Hepatocyte (in vitro differentiated cells): Measurements from ENCODE around the gene KIRREL3. TPM values are rescaled to one million over a fixed set of nuclear protein-coding genes. Genes with fewer than 3 reads are reported as not detected.

Experiments used
- DNase-seq: peaks from one replicate; pipeline ENCODE4 v3.0.0-alpha.2; 2016; ENCODE audit warnings: low spot score
- H2AFZ ChIP-seq: fragments of 200-600 bp; sonication (generic); 2 replicates; pipeline ENCODE4 v1.6.0; 2016; ENCODE audit warnings: antibody characterized with exemption, mild to moderate bottlenecking
- H3K27ac ChIP-seq: fragments of 200-600 bp; sonication (generic); 2 replicates; pipeline ENCODE4 v1.5.1; 2016; ENCODE audit warnings: mild to moderate bottlenecking
- H3K27me3 ChIP-seq: fragments of 200-600 bp; sonication (generic); 2 replicates; pipeline ENCODE4 v1.6.1; 2016
- H3K36me3 ChIP-seq: fragments of 200-600 bp; sonication (generic); replicated peaks from 2 replicates; pipeline ENCODE4 v1.5.1; 2016; ENCODE audit warnings: low read depth; ENCODE audit not compliant: insufficient read depth
- H3K4me1 ChIP-seq: fragments of 200-600 bp; sonication (generic); 2 replicates; pipeline ENCODE4 v1.5.1; 2016; ENCODE audit warnings: mild to moderate bottlenecking, moderate library complexity; ENCODE audit not compliant: insufficient read depth
- H3K4me2 ChIP-seq: fragments of 200-600 bp; sonication (generic); 2 replicates; pipeline ENCODE4 v1.6.0; 2016
- H3K4me3 ChIP-seq: fragments of 200-600 bp; sonication (generic); 2 replicates; pipeline ENCODE4 v1.5.1; 2016; ENCODE audit warnings: mild to moderate bottlenecking
- H3K79me2 ChIP-seq: fragments of 200-600 bp; sonication (generic); 2 replicates; pipeline ENCODE4 v1.6.0; 2017; ENCODE audit warnings: mild to moderate bottlenecking
- H3K9me2 ChIP-seq: fragments of 200-600 bp; sonication (generic); replicated peaks from 2 replicates; pipeline ENCODE4 v1.6.0; 2017; ENCODE audit warnings: mild to moderate bottlenecking; ENCODE audit not compliant: insufficient read depth
- H3K9me3 ChIP-seq: fragments of 200-600 bp; sonication (generic); 2 replicates; pipeline ENCODE4 v1.5.1; 2016; ENCODE audit warnings: low read depth, mild to moderate bottlenecking
- H4K20me1 ChIP-seq: fragments of 200-600 bp; sonication (generic); 2 replicates; pipeline ENCODE4 v1.6.0; 2016; ENCODE audit warnings: mild to moderate bottlenecking; ENCODE audit not compliant: insufficient read depth, poor library complexity, severe bottlenecking
- CTCF ChIP-seq: fragments of 200-600 bp; sonication (generic); IDR thresholded peaks from 2 replicates; pipeline ENCODE4 v1.5.1; 2016; ENCODE audit warnings: antibody characterized with exemption, mild to moderate bottlenecking; ENCODE audit not compliant: poor library complexity
- EZH2 ChIP-seq: fragments of 200-600 bp; sonication (generic); IDR thresholded peaks from 2 replicates; pipeline ENCODE4 v1.6.1; 2016; ENCODE audit warnings: antibody characterized with exemption, mild to moderate bottlenecking, borderline replicate concordance
- EZH2phosphoT487 ChIP-seq: fragments of 200-600 bp; sonication (generic); IDR thresholded peaks from one replicate; pipeline ENCODE4 v1.6.1; 2018; ENCODE audit warnings: antibody characterized with exemption, mild to moderate bottlenecking, low read depth, moderate library complexity; ENCODE audit not compliant: unreplicated experiment, severe bottlenecking
- WGBS: methylation state at CpG from one replicate; pipeline ENCODE4 v1.1.6; 2016; ENCODE audit warnings: low lambda C conversion rate; ENCODE audit errors: missing lambda C conversion rate; 5-methylcytosine and 5-hydroxymethylcytosine counted together
- polyA plus RNA-seq: library from polyadenylated mRNA; unstranded; fragments of >200 nt; fragmentation: Nextera tagmentation; extraction: Ambion mirVana; gene quantifications from 2 replicates; pipeline ENCODE4 v1.2.1, GENCODE V29; 2016
- total RNA-seq: library from RNA; depleted of rRNA; stranded (reverse); fragments of >200 nt; gene quantifications from 2 replicates; pipeline ENCODE4 v1.2.3, GENCODE V29; 2014

Gene KIRREL3
- total and polyA plus RNA-seq, 2 experiments from 2014 or later, result 0.33 to 0.86 TPM

GRCh38 chr11:126663749-126664592, 336.6 kb downstream of the KIRREL3 start:
- no peak overlapping the region for H2AFZ ChIP-seq
- no peaks in the 10 kb centered on the region for H3K9me2 ChIP-seq
- no peaks in the 10 kb centered on the region for H3K4me1 ChIP-seq
- H3K36me3 ChIP-seq, result no peaks in the 10 kb centered on the region
- no peaks in the 10 kb centered on the region for H3K79me2 ChIP-seq
- H3K4me3 ChIP-seq, result no peak overlapping the region
- H3K27ac ChIP-seq, result no peak overlapping the region
- H3K4me2 ChIP-seq, result no peak overlapping the region
- TF ChIP-seq CTCF, result no peak
- TF ChIP-seq EZH2phosphoT487, result no peak
- no peak for TF ChIP-seq EZH2
- WGBS, result 90% methylated on average over 3 of the region's 3 CpGs
- DNase-seq, result no peak
- no peaks in the 10 kb centered on the region for H4K20me1 ChIP-seq
- no peaks in the 10 kb centered on the region for H3K9me3 ChIP-seq
- H3K27me3 ChIP-seq, result peaks cover 21% of the 10 kb centered on the region

GRCh38 chr11:126662035-126662790, 338.4 kb downstream of the KIRREL3 start:
- TF ChIP-seq EZH2 (no peak), EZH2phosphoT487 (no peak)
- Histone ChIP-seq H3K36me3 (no peaks in the 10 kb centered on the region), H3K79me2 (no peaks in the 10 kb centered on the region), H3K4me2 (no peak overlapping the region), H3K4me1 (no peaks in the 10 kb centered on the region), H3K9me2 (no peaks in the 10 kb centered on the region), H2AFZ (no peak overlapping the region), H3K27ac (no peak overlapping the region), H3K9me3 (no peaks in the 10 kb centered on the region), H3K27me3 (peaks cover 21% of the 10 kb centered on the region), H4K20me1 (no peaks in the 10 kb centered on the region), H3K4me3 (no peak overlapping the region)
- WGBS, result 81% methylated on average over 8 of the region's 8 CpGs
- DNase-seq, result no peak

- no peaks in the 10 kb centered on the region for H3K79me2 ChIP-seq
- H3K27ac ChIP-seq, result no peak overlapping the region
- TF ChIP-seq EZH2 (no peak), CTCF (no peak), EZH2phosphoT487 (no peak)
- no peak overlapping the region for H2AFZ ChIP-seq
- H3K4me3 ChIP-seq, result no peak overlapping the region
- no peak overlapping the region for H3K4me2 ChIP-seq
- H3K9me2 ChIP-seq, result no peaks in the 10 kb centered on the region
- no peaks in the 10 kb centered on the region for H3K36me3 ChIP-seq
- peaks cover 8% of the 10 kb centered on the region for H3K27me3 ChIP-seq
- no peaks in the 10 kb centered on the region for H3K4me1 ChIP-seq
- H3K9me3 ChIP-seq, result no peaks in the 10 kb centered on the region
- DNase-seq, result no peak
- WGBS, result 83% methylated on average over 2 of the region's 2 CpGs
- no peaks in the 10 kb centered on the region for H4K20me1 ChIP-seq
These were observed 339.7 kb downstream of the KIRREL3 start for GRCh38 chr11:126660761-126661425.
